ENCODE measurements around the gene CLEC17A. TPM values are rescaled to one million over a fixed set of nuclear protein-coding genes. Genes with fewer than 3 reads are reported as not detected.
"Not testable (repeated sequence)": the region's sequence is repeated elsewhere in the genome, so short reads cannot be mapped to it uniquely, and the experiment has no call there.

Gene CLEC17A
- total and polyA plus RNA-seq, 2 of the 8 experiments (the other 6 are each of a cell fraction or from before 2014, with no cell fraction given), result not detected

- TF ChIP-seq KDM1A (IDR thresholded peaks at IDR 0.05; ENCODE audit: borderline replicate concordance, low read length) (no peak), CREB1 (IDR thresholded peaks at IDR 0.05) (no peak), MAFK (IDR thresholded peaks at IDR 0.05; ENCODE audit: low read depth, low read length) (no peak)
Observed at GRCh38 chr19:14619404-14619803, 36.5 kb downstream of the CLEC17A start (continued).

- H3K4me3 ChIP-seq (ENCODE audit: extremely low read depth in 1 of 4, insufficient read depth in 2 of 4, low read depth in 3 of 4, low read length in 4 of 4); H3K79me1 ChIP-seq (ENCODE audit: low read depth, low read length); H3K4ac ChIP-seq (replicated peaks; ENCODE audit: insufficient read length, low read depth, low read length); H3K56ac ChIP-seq (replicated peaks; ENCODE audit: insufficient read length, low read depth, low read length); H3K18ac ChIP-seq (ENCODE audit: extremely low read depth, low read length); H2BK120ac ChIP-seq (replicated peaks; ENCODE audit: low read depth, low read length); H3K4me2 ChIP-seq (ENCODE audit: insufficient read depth in 1 of 2, low read depth in 2 of 2, low read length in 2 of 2); H3K23ac ChIP-seq (ENCODE audit: insufficient read length); DNase-seq (ENCODE audit: low read depth in 1 of 2, low spot score in 2 of 2); H3K4me1 ChIP-seq (replicated peaks in 1 of 4; ENCODE audit: control insufficient read depth in 3 of 4, insufficient read depth in 4 of 4, low read length in 3 of 4); H3K27ac ChIP-seq (ENCODE audit: low read depth, low read length); H2BK5ac ChIP-seq (ENCODE audit: low read depth, low read length); H4K91ac ChIP-seq (replicated peaks; ENCODE audit: insufficient read length, low read length); H4K5ac ChIP-seq (ENCODE audit: insufficient read length, low read depth, low read length); H3K9ac ChIP-seq (replicated peaks in 1 of 4; ENCODE audit: extremely low read depth in 1 of 4, low read depth in 3 of 4, low read length in 3 of 4); H4K8ac ChIP-seq (ENCODE audit: extremely low read depth, insufficient read depth, low read length); H3K27me3 ChIP-seq (replicated peaks in 1 of 4; ENCODE audit: control insufficient read depth in 3 of 4, extremely low read depth in 1 of 4, insufficient read depth in 3 of 4, low read length in 3 of 4); H2BK20ac ChIP-seq (ENCODE audit: low read length); H2AFZ ChIP-seq (ENCODE audit: low read length); H2AK5ac ChIP-seq (ENCODE audit: low read depth, low read length); H2BK15ac ChIP-seq (ENCODE audit: low read length); H3K23me2 ChIP-seq (ENCODE audit: low read depth, low read length); POLR2A ChIA-PET (ENCODE audit: partially characterized antibody); FAIRE-seq; H3K14ac ChIP-seq (ENCODE audit: insufficient read length); H4K20me1 ChIP-seq (replicated peaks in 1 of 2; ENCODE audit: control insufficient read depth in 1 of 2, insufficient read depth in 2 of 2, low read length in 2 of 2); H3K36me3 ChIP-seq (ENCODE audit: control insufficient read depth in 2 of 4, insufficient read depth in 4 of 4, low read length in 3 of 4); H3K79me2 ChIP-seq (ENCODE audit: control insufficient read depth in 1 of 2, insufficient read depth in 2 of 2, low read length in 2 of 2); H2BK12ac ChIP-seq (ENCODE audit: low read depth, low read length): not testable (repeated sequence)
- WGBS, 2 experiments (ENCODE audit: extremely low coverage in 1 of 2, insufficient coverage in 1 of 2, insufficient read length in 1 of 2, insufficient replicate concordance in 2 of 2, low coverage in 1 of 2, low lambda C conversion rate in 2 of 2, missing lambda C conversion rate in 1 of 2), result 89% methylated on average over 6 of the region's 6 CpGs; no CpG with 5 or more reads in 1 of the 2 experiments
- peaks cover 26 to 38% of the 10 kb centered on the region in 2 experiments for H3K9me3 ChIP-seq (ENCODE audit: insufficient read depth in 2 of 2, low read depth in 1 of 2, low read length in 1 of 2)
- CTCF ChIA-PET (ENCODE audit: partially characterized antibody), result interaction anchor here (0.6 kb wide), 1 partner anchor 28 kb away, joined by 4 read pairs; no protein-coding TSS in a partner anchor
Observed at GRCh38 chr19:14624491-14624890, 41.6 kb downstream of the CLEC17A start.
